Measurements from ENCODE around the gene CLDND1. TPM values are rescaled to one million over a fixed set of nuclear protein-coding genes. Genes with fewer than 3 reads are reported as not detected.

The CLDND1 gene
- total and polyA plus RNA-seq, 2 experiments from 2014 or later = 70.1 to 89.2 TPM

GRCh38 chr3:98565843-98566242 lies 43.1 kb upstream of the CLDND1 start:
- 69% methylated on average over 6 of the region's 6 CpGs for WGBS (ENCODE audit: low lambda C conversion rate, missing lambda C conversion rate)
- H3K79me2 ChIP-seq = no peaks in the 10 kb centered on the region
- TF ChIP-seq CTCF (IDR thresholded peaks at IDR 0.05; ENCODE audit: poor library complexity) (no peak), EZH2 (IDR thresholded peaks at IDR 0.05; ENCODE audit: borderline replicate concordance) (no peak), EZH2phosphoT487 (IDR thresholded peaks at IDR 0.05; ENCODE audit: low read depth, severe bottlenecking, unreplicated experiment) (no peak)
- no peaks in the 10 kb centered on the region for H3K36me3 ChIP-seq (replicated peaks; ENCODE audit: insufficient read depth, low read depth)
- no peaks in the 10 kb centered on the region for H3K27me3 ChIP-seq
- DNase-seq (ENCODE audit: low spot score) = no peak
- no peaks in the 10 kb centered on the region for H3K9me3 ChIP-seq (ENCODE audit: low read depth)
- no peak overlapping the region for H2AFZ ChIP-seq
- no peaks in the 10 kb centered on the region for H3K4me1 ChIP-seq (ENCODE audit: insufficient read depth)
- H3K9me2 ChIP-seq (replicated peaks; ENCODE audit: insufficient read depth) = no peaks in the 10 kb centered on the region
- H3K4me3 ChIP-seq = no peak overlapping the region
- H3K4me2 ChIP-seq = no peak overlapping the region
- no peaks in the 10 kb centered on the region for H4K20me1 ChIP-seq (ENCODE audit: insufficient read depth, poor library complexity, severe bottlenecking)
- H3K27ac ChIP-seq = no peak overlapping the region

GRCh38 chr3:98565237-98565643 lies 42.5 kb upstream of the CLDND1 start:
- Histone ChIP-seq H2AFZ (no peak overlapping the region), H4K20me1 (ENCODE audit: insufficient read depth, poor library complexity, severe bottlenecking) (no peaks in the 10 kb centered on the region), H3K4me3 (no peak overlapping the region), H3K9me3 (ENCODE audit: low read depth) (no peaks in the 10 kb centered on the region), H3K79me2 (no peaks in the 10 kb centered on the region), H3K4me1 (ENCODE audit: insufficient read depth) (no peaks in the 10 kb centered on the region), H3K4me2 (no peak overlapping the region), H3K36me3 (replicated peaks; ENCODE audit: insufficient read depth, low read depth) (no peaks in the 10 kb centered on the region), H3K9me2 (replicated peaks; ENCODE audit: insufficient read depth) (no peaks in the 10 kb centered on the region), H3K27ac (no peak overlapping the region), H3K27me3 (no peaks in the 10 kb centered on the region)
- TF ChIP-seq EZH2 (IDR thresholded peaks at IDR 0.05; ENCODE audit: borderline replicate concordance) = no peak
- TF ChIP-seq EZH2phosphoT487 (IDR thresholded peaks at IDR 0.05; ENCODE audit: low read depth, severe bottlenecking, unreplicated experiment) = no peak
- no peak for TF ChIP-seq CTCF (IDR thresholded peaks at IDR 0.05; ENCODE audit: poor library complexity)
- 28% methylated on average over 3 of the region's 3 CpGs for WGBS (ENCODE audit: low lambda C conversion rate, missing lambda C conversion rate)
- DNase-seq (ENCODE audit: low spot score) = no peak

GRCh38 chr3:98564282-98565005 lies 41.7 kb upstream of the CLDND1 start:
- Histone ChIP-seq H3K79me2 (no peaks in the 10 kb centered on the region), H3K4me3 (no peak overlapping the region), H4K20me1 (ENCODE audit: insufficient read depth, poor library complexity, severe bottlenecking) (no peaks in the 10 kb centered on the region), H3K9me2 (replicated peaks; ENCODE audit: insufficient read depth) (no peaks in the 10 kb centered on the region), H3K27me3 (no peaks in the 10 kb centered on the region), H2AFZ (no peak overlapping the region), H3K27ac (no peak overlapping the region), H3K4me1 (ENCODE audit: insufficient read depth) (no peaks in the 10 kb centered on the region), H3K4me2 (no peak overlapping the region), H3K36me3 (replicated peaks; ENCODE audit: insufficient read depth, low read depth) (no peaks in the 10 kb centered on the region), H3K9me3 (ENCODE audit: low read depth) (no peaks in the 10 kb centered on the region)
- TF ChIP-seq EZH2phosphoT487 (IDR thresholded peaks at IDR 0.05; ENCODE audit: low read depth, severe bottlenecking, unreplicated experiment) (no peak), CTCF (IDR thresholded peaks at IDR 0.05; ENCODE audit: poor library complexity) (no peak), EZH2 (IDR thresholded peaks at IDR 0.05; ENCODE audit: borderline replicate concordance) (no peak)
- DNase-seq (ENCODE audit: low spot score) = no peak
- WGBS (ENCODE audit: low lambda C conversion rate, missing lambda C conversion rate) = 73% methylated on average over 7 of the region's 7 CpGs

All from hepatocyte (in vitro differentiated cells).